Raji (cell line): Measurements from ENCODE around the gene LURAP1L.

Experiments
- POLR2A ChIP-seq: IDR thresholded peaks from 2 replicates; pipeline ENCODE4 v1.6.1; 2011; ENCODE audit warnings: low read depth, low read length, control low read depth; ENCODE audit not compliant: insufficient read depth

The LURAP1L gene

GRCh38 chr9:12774861-12775678 lies at the start of gene LURAP1L:
LURAP1L (plus strand) TSS chr9:12775020; CDS start chr9:12775716, 696 bp downstream.
- no peak for TF ChIP-seq POLR2A

- TF ChIP-seq POLR2A = no peak
These were observed 48.0 kb upstream of the LURAP1L start for GRCh38 chr9:12726795-12727194.

GRCh38 chr9:12730198-12730597 lies 44.6 kb upstream of the LURAP1L start:
- no peak for TF ChIP-seq POLR2A

GRCh38 chr9:12730927-12731326 lies 43.9 kb upstream of the LURAP1L start:
- TF ChIP-seq POLR2A = no peak

- no peak for TF ChIP-seq POLR2A
These were observed 41.8 kb upstream of the LURAP1L start for GRCh38 chr9:12732971-12733370.

GRCh38 chr9:12735665-12736064 lies 39.2 kb upstream of the LURAP1L start:
- no peak for TF ChIP-seq POLR2A

- no peak for TF ChIP-seq POLR2A
These were observed 36.9 kb upstream of the LURAP1L start for GRCh38 chr9:12737871-12738270.

- no peak for TF ChIP-seq POLR2A
These were observed 35.7 kb upstream of the LURAP1L start for GRCh38 chr9:12739014-12739652.

GRCh38 chr9:12740845-12741244 lies 34.0 kb upstream of the LURAP1L start:
- no peak for TF ChIP-seq POLR2A

- TF ChIP-seq POLR2A = no peak
These were observed 26.8 kb upstream of the LURAP1L start for GRCh38 chr9:12748016-12748415.

GRCh38 chr9:12748954-12749353 lies 25.9 kb upstream of the LURAP1L start:
- TF ChIP-seq POLR2A = no peak

GRCh38 chr9:12753931-12754330 lies 20.9 kb upstream of the LURAP1L start:
- TF ChIP-seq POLR2A = no peak

- no peak for TF ChIP-seq POLR2A
These were observed 15.1 kb upstream of the LURAP1L start for GRCh38 chr9:12759761-12760160.

- no peak for TF ChIP-seq POLR2A
These were observed 14.1 kb upstream of the LURAP1L start for GRCh38 chr9:12760758-12761157.

GRCh38 chr9:12764150-12764549 lies 10.7 kb upstream of the LURAP1L start:
- no peak for TF ChIP-seq POLR2A

GRCh38 chr9:12765088-12765798 lies 9.6 kb upstream of the LURAP1L start:
- no peak for TF ChIP-seq POLR2A
